K562 (cell line): ENCODE measurements around the gene E2F3. TPM values are rescaled to one million over a fixed set of nuclear protein-coding genes. Genes with fewer than 3 reads are reported as not detected.

ENCODE experiments used
- ARID1B ChIP-seq: fragments of 450-650 bp; IDR thresholded peaks from 2 replicates; pipeline ENCODE4 v1.6.1; 2016; ENCODE audit warnings: antibody characterized with exemption, mild to moderate bottlenecking, inconsistent platforms
- C11orf30 ChIP-seq: fragments of 450-650 bp; IDR thresholded peaks from 2 replicates; pipeline ENCODE4 v1.6.1; 2016; ENCODE audit warnings: low read depth, mild to moderate bottlenecking
- CC2D1A ChIP-seq: fragments of 450-650 bp; IDR thresholded peaks from 2 replicates; pipeline ENCODE4 v1.6.1; 2017; ENCODE audit warnings: mild to moderate bottlenecking
- HMG20B ChIP-seq: fragments of 250-450 bp; sonication (Bioruptor Pico); IDR thresholded peaks from 2 replicates; pipeline ENCODE4 v1.5.0; 2021; ENCODE audit warnings: mild to moderate bottlenecking
- MYC ChIP-seq, 2 experiments: fragments of 250-450 bp in 1 of 2; sonication (Bioruptor Pico) in 1 of 2; IDR thresholded peaks; 2 replicates each; pipeline versions ENCODE4 v1.5.1 to v1.6.1; 2012 to 2021; ENCODE audit warnings: low read depth in 2 of 2, borderline replicate concordance in 1 of 2, improper control_type of control experiment in 1 of 2, low read length in 1 of 2, mild to moderate bottlenecking in 1 of 2, moderate library complexity in 1 of 2
- NEUROD1 ChIP-seq: fragments of 150-350 bp; IDR thresholded peaks from 2 replicates; pipeline ENCODE4 v1.6.1; 2014; ENCODE audit warnings: borderline replicate concordance, low read length, low read depth; ENCODE audit not compliant: partially characterized antibody
- RNF2 ChIP-seq: sonication (generic); IDR thresholded peaks from 2 replicates; pipeline ENCODE4 v1.6.1; 2016
- YY1 ChIP-seq, 3 experiments: IDR thresholded peaks; 2 replicates each; pipeline ENCODE4 v1.6.1; 2011; ENCODE audit warnings: low read length in 2 of 3, mild to moderate bottlenecking in 2 of 3, moderate library complexity in 2 of 3, borderline replicate concordance in 1 of 3, control low read depth in 1 of 3, low read depth in 1 of 3; ENCODE audit not compliant: insufficient read depth in 3 of 3, insufficient replicate concordance in 2 of 3, control insufficient read depth in 1 of 3, insufficient read length in 1 of 3; ENCODE audit errors: extremely low read depth in 1 of 3
- ZMIZ1 ChIP-seq, 2 experiments: fragments of 150-350 bp in 1 of 2; IDR thresholded peaks; 2 replicates each; pipeline ENCODE4 v1.6.1; 2012 to 2016; ENCODE audit warnings: low read depth in 2 of 2, low read length in 2 of 2, mild to moderate bottlenecking in 1 of 2, moderate library complexity in 1 of 2
- ZNF316 ChIP-seq: fragments of 450-650 bp; IDR thresholded peaks from 2 replicates; pipeline ENCODE4 v1.6.1; 2016
- ZNF584 ChIP-seq: fragments of 200-800 bp; sonication (Bioruptor generic); IDR thresholded peaks from 2 replicates; pipeline ENCODE4 v1.6.1; 2016; ENCODE audit warnings: low read depth, mild to moderate bottlenecking, missing genetic modification characterization, missing compliant biosample characterization
- ZNF609 ChIP-seq: sonication (generic); formaldehyde crosslinking; IDR thresholded peaks from 2 replicates; pipeline ENCODE4 v1.8.1; 2023; ENCODE audit warnings: missing genetic modification reagents, mild to moderate bottlenecking, borderline replicate concordance
- polyA plus RNA-seq, 8 experiments: library from polyadenylated mRNA; depleted of rRNA in 4 of 8; stranded (reverse) in 5 of 8; unstranded in 3 of 8; fragments of >200 nt; fragmentation: Nextera tagmentation in 2 of 8; fragmentation: Illumina TruSeq in 1 of 8; extraction: Ambion mirVana in 2 of 8; extraction: Trizol in 1 of 8; gene quantifications; 2 replicates each; pipeline versions ENCODE4 v1.2.1 to v1.2.3, GENCODE V29; 2011 to 2014; ENCODE audit warnings: inconsistent platforms in 1 of 8, missing spikeins in 1 of 8
- total RNA-seq, 7 experiments: library from RNA; depleted of rRNA in 6 of 7; stranded (reverse); fragments of >200 nt in 6 of 7; fragmentation: Illumina TruSeq in 2 of 7; extraction: Trizol in 2 of 7; gene quantifications; 2 replicates each; pipeline versions ENCODE4 v1.2.1 to v1.2.3, GENCODE V29; 2011 to 2021; ENCODE audit warnings: low replicate concordance in 1 of 7
- TF ChIP-seq, protein P1 (sequence below): sonication (generic); IDR thresholded peaks from 2 replicates; pipeline ENCODE4 v1.6.1; 2016
- TF ChIP-seq, protein P2 (sequence below): fragments of 450-650 bp; conservative IDR thresholded peaks from 2 replicates; pipeline ENCODE4 v1.6.1; 2016; ENCODE audit warnings: missing genetic modification characterization, low read depth, mild to moderate bottlenecking, control low read depth, missing compliant biosample characterization

The E2F3 gene
- total and polyA plus RNA-seq, 9 of the 15 experiments (the other 6 are each of a cell fraction or from before 2014, with no cell fraction given): 11.1 to 44.7 (median 27.2) TPM

- TF ChIP-seq ARID1B (peak; percentile 99), YY1 (IDR thresholded peaks at IDR 0.05; ENCODE audit: borderline replicate concordance in 1 of 3, control insufficient read depth in 1 of 3, extremely low read depth in 1 of 3, insufficient read depth in 3 of 3, insufficient read length in 1 of 3, insufficient replicate concordance in 2 of 3, low read depth in 1 of 3, low read length in 2 of 3) (peak in 1 of 3 experiments; percentile 46), ZNF316 (peak; percentile 91), CC2D1A (peak; percentile 45; the same call in 1 of the 2 replicates), ZNF584 (CRISPR knock-in tag) (0 out of 2 replicates have a peak, but pooled peaks have one; percentile 36), ZNF609 (CRISPR knock-in tag) (no peak), C11orf30 (peak; percentile 91), MYC (IDR thresholded peaks at IDR 0.05; ENCODE audit: low read depth, low read length) (peak; percentile 70), MYC (CRISPR knock-in tag; IDR thresholded peaks at IDR 0.05; ENCODE audit: borderline replicate concordance, low read depth) (no peak), RNF2 (peak; percentile 89), NEUROD1 (peak; percentile 65), ZMIZ1 (IDR thresholded peaks at IDR 0.05; ENCODE audit: low read depth in 2 of 2, low read length in 2 of 2) (peak in 1 of 2 experiments; percentile 89; a peak in 2 of 4 replicates), HMG20B (CRISPR knock-in tag) (no peak)
- TF ChIP-seq, protein P1, sequence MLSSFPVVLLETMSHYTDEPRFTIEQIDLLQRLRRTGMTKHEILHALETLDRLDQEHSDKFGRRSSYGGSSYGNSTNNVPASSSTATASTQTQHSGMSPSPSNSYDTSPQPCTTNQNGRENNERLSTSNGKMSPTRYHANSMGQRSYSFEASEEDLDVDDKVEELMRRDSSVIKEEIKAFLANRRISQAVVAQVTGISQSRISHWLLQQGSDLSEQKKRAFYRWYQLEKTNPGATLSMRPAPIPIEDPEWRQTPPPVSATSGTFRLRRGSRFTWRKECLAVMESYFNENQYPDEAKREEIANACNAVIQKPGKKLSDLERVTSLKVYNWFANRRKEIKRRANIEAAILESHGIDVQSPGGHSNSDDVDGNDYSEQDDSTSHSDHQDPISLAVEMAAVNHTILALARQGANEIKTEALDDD: peak; percentile 81
- TF ChIP-seq, protein P2, sequence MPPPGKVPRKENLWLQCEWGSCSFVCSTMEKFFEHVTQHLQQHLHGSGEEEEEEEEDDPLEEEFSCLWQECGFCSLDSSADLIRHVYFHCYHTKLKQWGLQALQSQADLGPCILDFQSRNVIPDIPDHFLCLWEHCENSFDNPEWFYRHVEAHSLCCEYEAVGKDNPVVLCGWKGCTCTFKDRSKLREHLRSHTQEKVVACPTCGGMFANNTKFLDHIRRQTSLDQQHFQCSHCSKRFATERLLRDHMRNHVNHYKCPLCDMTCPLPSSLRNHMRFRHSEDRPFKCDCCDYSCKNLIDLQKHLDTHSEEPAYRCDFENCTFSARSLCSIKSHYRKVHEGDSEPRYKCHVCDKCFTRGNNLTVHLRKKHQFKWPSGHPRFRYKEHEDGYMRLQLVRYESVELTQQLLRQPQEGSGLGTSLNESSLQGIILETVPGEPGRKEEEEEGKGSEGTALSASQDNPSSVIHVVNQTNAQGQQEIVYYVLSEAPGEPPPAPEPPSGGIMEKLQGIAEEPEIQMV (tag): 0 out of 2 replicates have a peak, but pooled peaks have one; percentile 33
These were observed 56.6 kb downstream of the E2F3 start (continued) for GRCh38 chr6:20458027-20458894.
